Activated CD4-positive, alpha-beta T cell treated with anti-CD3 and anti-CD28 coated beads, Interleukin-2, Interleukin-4, amounts not matched to agents 100 ng/mL and 50 ng/mL, durations not matched to agents 16 hours and 8 hours (primary cell): Measurements from ENCODE around the gene ZNF283.
A peak's percentile ranks its signal among the peaks of the same experiment; 100 is the strongest.

Experiments
- DNase-seq: peaks from one replicate; pipeline ENCODE4 v3.0.0-alpha.2; 2020; ENCODE audit warnings: low spot score

ZNF283 gene

DNA sequence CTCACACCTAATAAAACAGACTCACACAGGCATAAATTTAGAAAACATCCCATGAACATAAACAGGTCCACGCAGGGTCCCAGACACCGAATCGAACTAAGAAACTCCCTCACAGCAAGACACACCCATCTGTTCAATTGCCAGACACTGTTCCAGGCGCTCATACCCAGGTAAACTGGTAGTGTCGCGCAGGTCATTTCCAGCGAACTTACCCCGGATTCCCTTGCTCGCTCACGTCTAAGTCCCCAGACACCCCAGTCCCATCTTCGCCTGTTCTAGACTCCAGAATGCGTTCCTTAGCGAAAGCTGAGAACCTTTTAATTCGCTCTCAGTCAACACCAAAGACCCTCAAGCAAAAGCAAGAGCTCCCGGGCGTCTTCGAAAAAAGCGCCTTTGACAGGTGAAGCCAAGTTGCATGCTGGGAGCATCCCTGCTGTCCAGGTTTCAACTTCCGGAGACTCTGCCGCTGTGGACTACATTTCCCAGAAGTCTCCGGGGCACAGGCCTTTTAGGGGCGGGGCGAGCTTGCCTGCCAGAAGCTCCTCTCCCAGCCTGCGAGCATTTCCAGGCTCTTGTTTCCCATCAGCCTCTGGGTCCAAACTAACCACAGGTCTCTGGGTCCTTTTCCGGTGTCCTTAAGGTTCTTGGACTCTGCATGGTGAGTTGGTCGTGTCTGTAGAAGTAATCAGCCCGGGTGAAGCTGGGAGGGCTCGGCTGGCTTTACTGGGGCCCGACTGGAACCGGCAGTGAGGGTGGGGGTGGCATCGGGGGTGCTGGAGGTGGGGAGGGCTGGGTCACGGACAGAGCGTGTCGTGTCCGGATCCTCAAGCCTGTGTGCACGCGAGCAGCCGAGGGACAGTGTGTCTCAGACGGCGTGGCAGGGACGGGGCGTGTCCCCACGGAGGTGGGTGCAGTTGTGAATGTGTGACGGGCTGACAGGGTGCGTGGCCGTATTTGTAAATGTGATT is at the start of gene ZNF283:
Gene ZNF283, plus strand, starts transcription at position 535 of the 968 bp plus-strand sequence. CDS start 6,184 bp downstream, outside the sequence.
- peak; percentile 86 for DNase-seq

DNA sequence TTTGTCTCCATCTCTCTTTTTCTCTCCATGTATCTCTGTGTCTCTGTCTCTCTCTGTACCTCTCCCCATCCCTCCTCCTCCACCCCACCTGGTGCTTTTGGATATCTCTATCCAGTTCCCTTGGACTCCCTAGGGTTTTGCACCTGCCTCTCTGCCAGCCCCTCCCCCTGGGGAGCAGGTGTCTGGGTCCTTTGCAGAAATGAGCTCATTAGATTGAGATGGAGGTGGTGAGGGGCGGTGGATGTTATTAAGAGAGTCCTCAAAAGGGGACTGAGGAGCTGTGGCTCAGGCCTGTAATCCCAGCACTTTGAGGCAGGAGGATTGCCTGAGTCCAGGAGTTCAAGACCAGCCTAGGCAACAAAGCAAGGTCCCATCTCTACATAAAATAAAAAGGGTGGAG is 48.5 kb upstream of the ZNF283 start:
- no peak for DNase-seq

- no peak for DNase-seq
Measured at GRCh38 chr19:43779147-43779819, 47.8 kb upstream of the ZNF283 start.

GRCh38 chr19:43779820-43780219 is 47.3 kb upstream of the ZNF283 start:
- peak; percentile 45 for DNase-seq

- DNase-seq = peak; percentile 79
Measured at GRCh38 chr19:43780706-43781525, 46.2 kb upstream of the ZNF283 start, which contains the start of gene KCNN4. Gene KCNN4, minus strand, starts transcription at chr19:43780973. Its CDS starts 112 bp downstream, at chr19:43780861.

- peak; percentile 77 for DNase-seq
Measured at GRCh38 chr19:43781630-43782310, 45.4 kb upstream of the ZNF283 start.

DNA sequence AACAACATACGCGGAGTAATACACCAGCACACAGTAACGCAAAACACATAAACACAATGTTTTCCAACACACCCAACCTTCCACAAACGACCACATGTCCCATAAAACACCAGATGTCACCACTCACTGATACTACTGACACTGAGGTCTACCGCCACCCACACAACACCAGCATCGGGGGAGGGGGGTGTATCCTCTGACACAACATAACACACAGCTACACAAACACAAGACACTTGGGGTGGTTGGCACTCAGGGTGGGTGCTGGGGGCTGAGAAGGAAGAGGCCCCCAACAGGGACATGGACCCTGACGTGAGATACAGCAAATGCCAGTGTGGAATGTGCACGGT is 44.8 kb upstream of the ZNF283 start:
- DNase-seq = no peak

DNA sequence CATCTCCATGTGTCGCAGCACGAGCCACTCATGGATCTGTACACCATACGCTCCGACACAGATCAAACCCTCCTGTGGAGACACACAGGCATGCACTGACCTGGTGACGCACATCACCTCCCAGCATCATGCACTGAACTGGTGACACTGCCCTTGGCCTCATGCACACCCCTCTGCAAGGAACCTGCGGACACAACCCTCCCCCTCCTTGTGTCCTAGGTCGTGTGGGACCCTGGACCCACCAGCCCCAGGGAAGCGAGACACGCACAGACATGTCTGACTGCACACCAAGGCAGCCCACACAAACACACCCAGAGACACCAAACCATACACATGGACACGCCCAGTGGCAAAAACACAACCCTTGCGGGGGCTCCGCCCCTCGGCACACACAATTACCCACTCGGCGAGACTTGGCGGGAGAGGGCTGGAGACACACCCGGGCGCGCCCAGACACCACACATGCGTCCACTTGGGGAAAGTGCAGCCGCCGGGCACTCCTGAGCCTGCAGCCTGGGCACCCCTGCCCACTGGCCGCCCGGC is 44.4 kb upstream of the ZNF283 start:
- no peak for DNase-seq

DNA sequence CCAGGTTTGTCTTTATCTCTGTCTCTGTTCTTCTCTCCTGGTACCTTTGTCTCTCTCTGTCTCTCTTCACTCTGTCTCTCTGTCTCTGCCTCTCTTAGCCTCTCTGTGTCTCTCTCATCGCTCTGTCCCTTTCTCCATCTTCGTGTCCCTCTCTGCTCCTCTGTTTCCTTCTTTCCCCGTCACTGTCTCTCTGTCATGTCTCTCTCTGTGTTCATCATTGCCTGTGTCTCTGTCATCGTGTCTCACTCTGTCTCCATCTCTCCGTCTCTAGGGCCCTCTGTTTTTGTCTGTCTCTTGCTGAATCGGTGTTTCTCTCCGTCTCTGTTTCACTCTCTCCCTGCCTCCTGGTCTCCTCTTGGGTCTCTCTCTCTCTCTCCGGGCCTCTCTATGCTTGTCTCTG is 43.5 kb upstream of the ZNF283 start:
- no peak for DNase-seq

DNA sequence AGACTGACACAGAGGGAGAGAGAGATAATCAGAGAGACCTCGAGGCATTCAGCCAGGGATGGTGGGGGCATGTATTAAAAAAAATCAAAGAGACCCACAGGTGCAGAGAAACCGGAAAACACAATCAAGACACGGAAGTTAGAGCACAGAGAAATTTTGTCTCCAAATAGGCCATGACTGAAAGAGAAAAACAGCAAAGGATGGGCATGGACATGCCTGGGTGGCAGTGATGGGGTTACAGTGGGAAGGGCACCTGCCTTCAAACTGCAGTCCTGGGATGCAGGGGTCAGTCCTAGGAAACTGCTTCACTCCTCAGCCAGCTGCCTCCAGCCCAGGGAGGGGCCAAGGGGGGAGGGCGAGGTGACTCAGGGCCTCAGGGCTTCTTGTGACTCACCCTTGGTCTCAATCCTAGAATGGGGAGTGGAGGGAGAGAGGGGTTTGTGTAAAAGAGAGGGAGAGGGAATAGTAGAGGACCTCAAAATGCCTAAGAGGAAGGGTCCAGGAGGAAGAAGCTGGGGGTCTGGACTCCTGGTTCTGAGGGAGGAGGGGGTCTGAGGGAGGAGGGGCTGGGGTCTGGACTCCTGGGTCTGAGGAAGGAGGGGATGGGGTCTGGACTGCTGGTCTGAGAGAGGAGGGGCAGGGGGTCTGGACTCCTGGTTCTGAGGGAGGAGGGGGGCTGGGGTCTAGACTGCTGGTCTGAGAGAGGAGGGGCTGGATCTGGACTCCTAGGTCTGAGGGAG is 42.7 kb upstream of the ZNF283 start:
- peak; percentile 76 for DNase-seq

DNA sequence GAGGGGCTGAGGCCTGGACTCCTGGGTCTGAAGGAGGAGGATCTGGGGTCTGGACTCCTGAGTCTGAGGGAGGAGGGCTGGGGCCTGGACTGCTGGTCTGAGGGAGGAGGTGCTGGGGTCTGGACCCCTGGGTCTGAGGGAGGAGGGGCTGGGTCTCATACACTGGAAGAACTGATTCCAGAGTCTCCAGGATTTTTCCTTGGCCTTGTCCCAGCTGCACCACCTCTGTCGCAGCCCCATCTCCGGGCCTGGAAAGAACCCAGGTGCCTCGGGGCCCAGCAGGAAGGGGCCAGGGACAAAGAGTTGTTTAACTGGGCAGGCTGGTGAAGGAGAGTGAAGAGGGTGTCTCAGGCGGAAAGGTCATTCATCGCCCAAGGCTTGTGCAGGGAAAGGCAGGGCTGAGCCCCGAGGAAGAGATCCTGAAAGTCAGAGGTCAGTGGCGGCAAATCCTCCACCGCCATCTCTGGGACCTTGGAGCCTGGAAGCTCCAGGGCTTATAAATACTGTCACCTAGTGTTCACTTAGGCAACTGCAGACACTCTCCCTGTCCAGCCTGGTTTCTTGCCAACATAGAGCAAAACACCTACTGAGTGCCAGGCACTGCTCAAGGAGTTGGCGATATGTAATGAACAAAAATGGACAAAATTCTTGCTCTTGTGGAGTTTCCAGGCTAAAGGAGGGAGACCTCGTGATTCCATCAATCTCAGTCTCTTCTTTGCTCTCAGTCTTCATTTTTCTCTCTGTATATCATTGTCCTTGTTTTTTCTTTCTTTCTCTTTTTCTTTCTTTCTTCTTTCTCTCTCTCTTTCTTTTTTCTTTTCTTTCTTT is 41.9 kb upstream of the ZNF283 start:
- DNase-seq = peak; percentile 83

DNA sequence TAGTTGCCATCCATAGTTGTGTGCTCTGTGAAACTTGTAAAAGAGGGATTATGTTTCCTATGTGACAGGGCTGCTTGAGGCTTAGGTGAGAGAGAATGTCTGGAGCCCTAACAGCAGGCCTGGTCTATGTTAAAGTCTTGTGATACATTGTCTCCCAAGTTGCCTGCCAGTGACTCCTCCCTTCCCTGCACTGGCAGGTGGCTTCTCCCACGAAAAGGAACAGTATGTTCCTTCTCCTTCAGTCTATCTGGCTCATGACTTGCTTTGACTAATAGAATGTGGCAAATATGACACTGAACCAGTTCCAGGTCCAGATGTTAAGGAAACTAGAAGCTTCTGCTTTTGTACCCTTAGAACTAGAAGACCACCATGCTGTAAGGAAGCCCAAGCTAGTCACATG is 40.5 kb upstream of the ZNF283 start:
- DNase-seq = no peak

DNA sequence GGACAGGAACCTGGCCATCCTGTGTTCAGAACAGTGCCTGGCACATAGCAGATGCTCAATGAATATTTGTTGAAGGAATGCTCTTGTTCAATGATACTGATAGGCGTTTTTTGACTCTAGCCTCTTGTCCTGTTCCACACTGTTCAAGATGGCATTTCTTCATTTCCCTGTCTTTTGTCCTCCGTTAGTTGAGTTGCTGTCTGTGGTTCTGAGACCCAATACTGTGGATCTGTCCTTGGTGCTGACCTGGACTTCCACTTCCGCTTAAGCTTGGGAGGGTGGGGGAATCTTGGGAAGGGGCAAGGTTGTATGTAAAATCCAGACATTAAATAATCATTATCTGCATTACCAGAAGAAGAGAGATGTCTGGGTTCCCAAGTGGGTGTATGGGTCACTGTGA is 38.1 kb upstream of the ZNF283 start:
- DNase-seq = no peak

GRCh38 chr19:43790587-43790986 is 36.5 kb upstream of the ZNF283 start:
- no peak for DNase-seq

GRCh38 chr19:43797118-43797517 is 30.0 kb upstream of the ZNF283 start:
- no peak for DNase-seq

GRCh38 chr19:43797556-43797955 is 29.6 kb upstream of the ZNF283 start:
- no peak for DNase-seq

GRCh38 chr19:43798026-43798545 is 29.0 kb upstream of the ZNF283 start:
- DNase-seq = no peak

GRCh38 chr19:43798546-43799409 is 28.3 kb upstream of the ZNF283 start:
- DNase-seq = no peak
